HEK293 (cell line): ENCODE measurements around the gene UCP3.

Experiments used
- CTCF ChIA-PET: fragments of 350-600 bp; formaldehyde crosslinking; extraction: SDS; loops from one replicate; lab custom pipeline; 2021; ENCODE audit warnings: antibody characterized with exemption; lab: Yijun Ruan, JAX
- POLR2A ChIA-PET: fragments of 300-600 bp; formaldehyde crosslinking; extraction: SDS; loops from one replicate; lab custom pipeline; 2020; ENCODE audit warnings: antibody characterized with exemption, inconsistent platforms; lab: Yijun Ruan, JAX
- H3K27ac ChIP-seq: fragments of 200-500 bp; sonication (Bioruptor generic); 2 replicates; pipeline ENCODE4 v1.5.1; 2014; ENCODE audit warnings: low read depth, low read length, control low read depth, inconsistent platforms; ENCODE audit errors: extremely low read depth
- H3K36me3 ChIP-seq, 2 experiments: fragments of 200-500 bp in 1 of 2; sonication (Bioruptor generic) in 1 of 2; 1 replicate in 1 of 2; 2 replicates in 1 of 2; pipeline ENCODE4 v1.5.1; 2014 to 2017; ENCODE audit warnings: inconsistent platforms in 2 of 2, low read length in 2 of 2; ENCODE audit not compliant: control insufficient read depth in 2 of 2, insufficient read depth in 1 of 2
- H3K4me1 ChIP-seq: fragments of 200-500 bp; sonication (Bioruptor generic); 2 replicates; pipeline ENCODE4 v1.5.1; 2014; ENCODE audit warnings: mild to moderate bottlenecking, low read length, inconsistent platforms; ENCODE audit not compliant: control insufficient read depth, insufficient read depth
- H3K4me3 ChIP-seq: 2 replicates; pipeline ENCODE4 v1.5.1; 2011; ENCODE audit warnings: low read depth, mild to moderate bottlenecking, control low read depth, low read length, moderate library complexity
- H3K9me3 ChIP-seq: fragments of 200-500 bp; sonication (Bioruptor generic); 2 replicates; pipeline ENCODE4 v1.5.1; 2014; ENCODE audit warnings: low read depth, low read length, inconsistent platforms; ENCODE audit not compliant: control insufficient read depth, insufficient read depth
- BCL11A ChIP-seq: fragments of 450-650 bp; formaldehyde crosslinking; IDR thresholded peaks from 2 replicates; pipeline ENCODE4 v1.5.1; 2016; ENCODE audit warnings: low read depth, missing biosample characterization, missing genetic modification characterization
- HOXC10 ChIP-seq: sonication (generic); formaldehyde crosslinking; IDR thresholded peaks from 2 replicates; pipeline ENCODE4 v1.8.1; 2023; ENCODE audit warnings: mild to moderate bottlenecking, missing genetic modification reagents
- KLF16 ChIP-seq: fragments of 450-650 bp; formaldehyde crosslinking; IDR thresholded peaks from 2 replicates; pipeline ENCODE4 v1.5.1; 2017; ENCODE audit warnings: missing biosample characterization, missing genetic modification characterization
- MEIS1 ChIP-seq: sonication (generic); formaldehyde crosslinking; IDR thresholded peaks from 2 replicates; pipeline ENCODE4 v1.8.1; 2022; ENCODE audit warnings: missing genetic modification reagents, mild to moderate bottlenecking, borderline replicate concordance
- OVOL3 ChIP-seq: fragments of 450-650 bp; formaldehyde crosslinking; IDR thresholded peaks from 2 replicates; pipeline ENCODE4 v1.5.1; 2016; ENCODE audit warnings: missing biosample characterization, missing genetic modification characterization
- RBAK ChIP-seq: fragments of 450-650 bp; formaldehyde crosslinking; IDR thresholded peaks from 2 replicates; pipeline ENCODE4 v1.5.1; 2016; ENCODE audit warnings: missing biosample characterization, missing genetic modification characterization
- TRIM28 ChIP-seq: IDR thresholded peaks from 2 replicates; pipeline ENCODE4 v1.6.1; 2011; ENCODE audit warnings: low read length, control low read depth, borderline replicate concordance
- ZBTB48 ChIP-seq: fragments of 450-650 bp; formaldehyde crosslinking; IDR thresholded peaks from 2 replicates; pipeline ENCODE4 v1.5.1; 2016; ENCODE audit warnings: missing biosample characterization, missing genetic modification characterization
- ZIC2 ChIP-seq: fragments of 450-650 bp; formaldehyde crosslinking; IDR thresholded peaks from 2 replicates; pipeline ENCODE4 v1.5.1; 2016; ENCODE audit warnings: missing biosample characterization, missing genetic modification characterization
- ZNF114 ChIP-seq: fragments of 450-650 bp; formaldehyde crosslinking; IDR thresholded peaks from 2 replicates; pipeline ENCODE4 v1.5.0; 2017; ENCODE audit warnings: missing biosample characterization, missing genetic modification characterization
- ZNF169 ChIP-seq: fragments of 450-650 bp; formaldehyde crosslinking; IDR thresholded peaks from 2 replicates; pipeline ENCODE4 v1.5.1; 2016; ENCODE audit warnings: missing biosample characterization, missing genetic modification characterization
- ZNF18 ChIP-seq: fragments of 450-650 bp; formaldehyde crosslinking; IDR thresholded peaks from 2 replicates; pipeline ENCODE4 v1.5.1; 2016; ENCODE audit warnings: missing biosample characterization, missing genetic modification characterization
- ZNF274 ChIP-seq, 2 experiments: fragments of 200-500 bp in 1 of 2; fragments of 450-650 bp in 1 of 2; sonication (Bioruptor generic) in 1 of 2; formaldehyde crosslinking in 1 of 2; IDR thresholded peaks; 2 replicates each; pipeline versions ENCODE4 v1.5.1 to v1.6.1; 2014 to 2016; ENCODE audit warnings: borderline replicate concordance in 1 of 2, inconsistent platforms in 1 of 2, low read length in 1 of 2, missing biosample characterization in 1 of 2, missing genetic modification characterization in 1 of 2
- ZNF280C ChIP-seq: fragments of 450-650 bp; formaldehyde crosslinking; IDR thresholded peaks from 2 replicates; pipeline ENCODE4 v1.5.1; 2016; ENCODE audit warnings: missing biosample characterization, missing genetic modification characterization
- ZNF280D ChIP-seq: fragments of 450-650 bp; formaldehyde crosslinking; IDR thresholded peaks from 2 replicates; pipeline ENCODE4 v1.5.1; 2016; ENCODE audit warnings: missing biosample characterization, missing genetic modification characterization
- ZNF433 ChIP-seq: fragments of 450-650 bp; formaldehyde crosslinking; IDR thresholded peaks from 2 replicates; pipeline ENCODE4 v1.5.1; 2016; ENCODE audit warnings: missing biosample characterization, missing genetic modification characterization, low read depth
- ZNF513 ChIP-seq: fragments of 450-650 bp; IDR thresholded peaks from 2 replicates; pipeline ENCODE4 v1.5.1; 2018; ENCODE audit warnings: missing biosample characterization, missing genetic modification characterization
- ZNF518A ChIP-seq: fragments of 450-650 bp; formaldehyde crosslinking; conservative IDR thresholded peaks from 2 replicates; pipeline ENCODE4 v1.5.1; 2016; ENCODE audit warnings: low read depth, missing biosample characterization, missing genetic modification characterization
- ZNF521 ChIP-seq: fragments of 450-650 bp; formaldehyde crosslinking; IDR thresholded peaks from 2 replicates; pipeline ENCODE4 v1.5.1; 2017; ENCODE audit warnings: missing biosample characterization, mild to moderate bottlenecking, missing genetic modification characterization
- ZNF596 ChIP-seq: fragments of 450-650 bp; IDR thresholded peaks from 2 replicates; pipeline ENCODE4 v1.5.0; 2018; ENCODE audit warnings: missing biosample characterization, mild to moderate bottlenecking, missing genetic modification characterization, moderate library complexity
- ZNF677 ChIP-seq: fragments of 450-650 bp; IDR thresholded peaks from 2 replicates; pipeline ENCODE4 v1.5.0; 2018; ENCODE audit warnings: missing biosample characterization, mild to moderate bottlenecking, missing genetic modification characterization, moderate library complexity

The UCP3 gene

GRCh38 chr11:73991471-73992006, 17.3 kb downstream of the UCP3 start:
- CTCF ChIA-PET, result interaction anchor here (0.9 kb wide), 1 partner anchor 11 kb away, joined by 3 read pairs; no protein-coding TSS in a partner anchor
- H3K27ac ChIP-seq, result no peak overlapping the region
- no peaks in the 10 kb centered on the region for H3K9me3 ChIP-seq
- no peaks in the 10 kb centered on the region for H3K36me3 ChIP-seq
- TF ChIP-seq ZNF280C (tag by site-specific recombination) (no peak), ZIC2 (peak; percentile 41; the same call in 1 of the 2 replicates)
- no peak overlapping the region for H3K4me3 ChIP-seq
- POLR2A ChIA-PET, result no interaction called here
- H3K4me1 ChIP-seq, result no peaks in the 10 kb centered on the region

GRCh38 chr11:73990730-73991129, 18.2 kb downstream of the UCP3 start:
- Histone ChIP-seq H3K4me3 (no peak overlapping the region), H3K36me3 (no peaks in the 10 kb centered on the region), H3K4me1 (no peaks in the 10 kb centered on the region), H3K9me3 (no peaks in the 10 kb centered on the region), H3K27ac (no peak overlapping the region)
- CTCF ChIA-PET, result interaction anchor here (0.9 kb wide), 1 partner anchor 12 kb away, joined by 3 read pairs; no protein-coding TSS in a partner anchor
- POLR2A ChIA-PET, result no interaction called here
- TF ChIP-seq ZNF18 (tag by site-specific recombination) (no peak), ZNF433 (tag by site-specific recombination) (no peak), ZNF114 (tag by site-specific recombination) (no peak), TRIM28 (no peak), ZNF596 (no peak), KLF16 (tag by site-specific recombination) (no peak), ZNF513 (tag by site-specific recombination) (no peak), RBAK (no peak), ZBTB48 (tag by site-specific recombination) (no peak), ZNF169 (no peak), ZNF518A (no peak), MEIS1 (CRISPR knock-in tag) (no peak), ZNF280D (no peak), HOXC10 (CRISPR knock-in tag) (no peak), BCL11A (tag by site-specific recombination) (no peak), ZNF521 (tag by site-specific recombination) (no peak), ZNF274 (IDR thresholded peaks at IDR 0.05; ENCODE audit: low read length) (no peak), ZNF274 (tag by site-specific recombination; IDR thresholded peaks at IDR 0.05; ENCODE audit: borderline replicate concordance) (no peak), ZNF677 (tag by site-specific recombination) (no peak), OVOL3 (tag by site-specific recombination) (no peak)
